Measurements from ENCODE around the gene PRRC1.

- TF ChIP-seq CTCF (IDR thresholded peaks at IDR 0.05) (no peak), NR1H2 (CRISPR knock-in tag; IDR thresholded peaks at IDR 0.05) (no peak), SMAD3 (CRISPR knock-in tag; IDR thresholded peaks at IDR 0.05; ENCODE audit: borderline replicate concordance) (no peak), MXD4 (CRISPR knock-in tag; IDR thresholded peaks at IDR 0.05; ENCODE audit: borderline replicate concordance) (no peak), MAX (CRISPR knock-in tag; IDR thresholded peaks at IDR 0.05) (no peak)
These were observed 44.7 kb upstream of the PRRC1 start for GRCh38 chr5:127472700-127473099.
